ENCODE data around the gene PAGE1.

DNA sequence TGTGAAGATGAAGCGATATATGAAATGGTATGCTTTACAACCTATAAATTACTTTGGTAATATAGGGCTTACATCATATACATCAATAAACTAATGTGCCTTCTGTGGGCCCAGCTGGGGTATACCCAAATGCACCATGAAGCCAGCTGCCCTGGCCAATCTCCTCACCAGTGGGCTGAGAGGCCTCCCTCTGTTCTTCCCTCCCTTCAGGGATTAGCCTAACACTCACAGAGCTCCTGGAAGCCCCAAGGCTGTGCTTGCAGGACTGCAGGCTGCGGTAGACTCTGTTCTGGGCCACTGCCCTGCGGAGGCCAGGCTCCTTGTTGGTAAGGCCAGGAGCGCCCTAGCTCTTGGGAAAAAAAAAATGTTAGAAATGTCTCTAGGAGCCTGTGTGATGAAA lies 33.9 kb downstream of the PAGE1 start:
- TF ChIP-seq, protein P1, sequence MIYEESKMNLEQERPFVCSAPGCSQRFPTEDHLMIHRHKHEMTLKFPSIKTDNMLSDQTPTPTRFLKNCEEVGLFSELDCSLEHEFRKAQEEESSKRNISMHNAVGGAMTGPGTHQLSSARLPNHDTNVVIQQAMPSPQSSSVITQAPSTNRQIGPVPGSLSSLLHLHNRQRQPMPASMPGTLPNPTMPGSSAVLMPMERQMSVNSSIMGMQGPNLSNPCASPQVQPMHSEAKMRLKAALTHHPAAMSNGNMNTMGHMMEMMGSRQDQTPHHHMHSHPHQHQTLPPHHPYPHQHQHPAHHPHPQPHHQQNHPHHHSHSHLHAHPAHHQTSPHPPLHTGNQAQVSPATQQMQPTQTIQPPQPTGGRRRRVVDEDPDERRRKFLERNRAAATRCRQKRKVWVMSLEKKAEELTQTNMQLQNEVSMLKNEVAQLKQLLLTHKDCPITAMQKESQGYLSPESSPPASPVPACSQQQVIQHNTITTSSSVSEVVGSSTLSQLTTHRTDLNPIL (CRISPR knock-in tag; IDR thresholded peaks at IDR 0.05; ENCODE audit: low read depth), result no peak
- TF ChIP-seq BACH2 (CRISPR knock-in tag; IDR thresholded peaks at IDR 0.05; ENCODE audit: borderline replicate concordance) (no peak), CSDC2 (CRISPR knock-in tag; IDR thresholded peaks at IDR 0.05) (no peak), SNAI2 (CRISPR knock-in tag; IDR thresholded peaks at IDR 0.05) (no peak), GLIS3 (CRISPR knock-in tag; IDR thresholded peaks at IDR 0.05) (no peak), ESRRG (CRISPR knock-in tag; IDR thresholded peaks at IDR 0.05) (no peak)

Measured in SK-N-SH treated with all-trans-retinoic acid at 6 μM for 48 hours (cell line).